Astrocyte (in vitro differentiated cells and primary cell): Measurements from ENCODE around the gene ARIH2. TPM values are rescaled to one million over a fixed set of nuclear protein-coding genes. Genes with fewer than 3 reads are reported as not detected.
A peak's percentile ranks its signal among the peaks of the same experiment; 100 is the strongest.

Experiments
- DNase-seq: peaks from one replicate; pipeline ENCODE4 v3.0.0-alpha.2; 2010; ENCODE audit warnings: low read depth
- FAIRE-seq: peaks from 2 replicates; lab custom pipeline; 2011; peaks lifted over from hg19 to GRCh38; lab: Jason Lieb, UNC
- H2AFZ ChIP-seq: 2 replicates; pipeline ENCODE4 v1.6.0; 2012; ENCODE audit warnings: low read depth, low read length, inconsistent platforms
- H3K27ac ChIP-seq: 2 replicates; pipeline ENCODE4 v1.5.1; 2011; ENCODE audit warnings: low read depth, low read length, inconsistent platforms
- H3K27me3 ChIP-seq: 2 replicates; pipeline ENCODE4 v1.6.0; 2011; ENCODE audit warnings: low read length, inconsistent platforms; ENCODE audit not compliant: insufficient read depth
- H3K36me3 ChIP-seq: 2 replicates; pipeline ENCODE4 v1.5.1; 2011; ENCODE audit warnings: low read length, inconsistent platforms; ENCODE audit not compliant: insufficient read depth
- H3K4me1 ChIP-seq: 2 replicates; pipeline ENCODE4 v1.5.1; 2011; ENCODE audit warnings: low read length, inconsistent platforms; ENCODE audit not compliant: insufficient read depth
- H3K4me2 ChIP-seq: 2 replicates; pipeline ENCODE4 v1.6.0; 2012; ENCODE audit warnings: low read length, inconsistent platforms
- H3K4me3 ChIP-seq: 2 replicates; pipeline ENCODE4 v1.5.1; 2011; ENCODE audit warnings: low read depth, mild to moderate bottlenecking, low read length, inconsistent platforms; ENCODE audit not compliant: insufficient read depth
- H3K79me2 ChIP-seq: 2 replicates; pipeline ENCODE4 v1.6.0; 2012; ENCODE audit warnings: mild to moderate bottlenecking, low read length, inconsistent platforms; ENCODE audit not compliant: insufficient read depth
- H3K9ac ChIP-seq: 2 replicates; pipeline ENCODE4 v1.6.0; 2012; ENCODE audit warnings: mild to moderate bottlenecking, low read length, inconsistent platforms
- H3K9me3 ChIP-seq: 2 replicates; pipeline ENCODE4 v1.5.1; 2012; ENCODE audit warnings: low read depth, mild to moderate bottlenecking, low read length, inconsistent platforms; ENCODE audit not compliant: insufficient read depth
- H4K20me1 ChIP-seq: 2 replicates; pipeline ENCODE4 v1.6.0; 2012; ENCODE audit warnings: low read length, inconsistent platforms; ENCODE audit not compliant: insufficient read depth
- H3K27ac Mint-ChIP-seq: one replicate; pipeline ENCODE4 v1.8.0; 2021; ENCODE audit warnings: mild to moderate bottlenecking, mixed read lengths; ENCODE audit not compliant: unreplicated experiment
- H3K27me3 Mint-ChIP-seq: one replicate; pipeline ENCODE4 v1.8.0; 2021; ENCODE audit warnings: low read depth, mixed read lengths; ENCODE audit not compliant: unreplicated experiment
- H3K36me3 Mint-ChIP-seq: one replicate; pipeline ENCODE4 v1.8.0; 2021; ENCODE audit warnings: low read depth, mixed read lengths; ENCODE audit not compliant: unreplicated experiment
- H3K4me1 Mint-ChIP-seq: one replicate; pipeline ENCODE4 v1.8.0; 2021; ENCODE audit warnings: low read depth, mixed read lengths; ENCODE audit not compliant: unreplicated experiment
- H3K4me3 Mint-ChIP-seq: one replicate; pipeline ENCODE4 v1.8.0; 2021; ENCODE audit warnings: mild to moderate bottlenecking, moderate library complexity, mixed read lengths; ENCODE audit not compliant: unreplicated experiment
- H3K9me3 Mint-ChIP-seq: one replicate; pipeline ENCODE4 v1.8.0; 2021; ENCODE audit warnings: mild to moderate bottlenecking, mixed read lengths; ENCODE audit not compliant: unreplicated experiment
- CTCF ChIP-seq: IDR thresholded peaks from 2 replicates; pipeline ENCODE4 v1.5.1; 2011; ENCODE audit warnings: low read depth, mild to moderate bottlenecking, inconsistent platforms, low read length, moderate library complexity; ENCODE audit not compliant: insufficient read depth
- EZH2 ChIP-seq: IDR thresholded peaks from 2 replicates; pipeline ENCODE4 v1.6.1; 2012; ENCODE audit warnings: mild to moderate bottlenecking, low read length, inconsistent platforms; ENCODE audit not compliant: insufficient read depth
- total RNA-seq: library from RNA; stranded (reverse); gene quantifications from 2 replicates; pipeline ENCODE4 v1.2.1, GENCODE V29; 2021

The ARIH2 gene
- total RNA-seq, 1 donor from 2014 or later: 94.6 TPM

- Histone ChIP-seq H3K9ac (no peak overlapping the region), H3K4me2 (no peak overlapping the region), H3K4me1 (peaks cover 22% of the 10 kb centered on the region), H3K36me3 (peaks cover 40% of the 10 kb centered on the region), H3K9me3 (no peaks in the 10 kb centered on the region), H3K4me3 (no peak overlapping the region), H4K20me1 (peaks cover 61% of the 10 kb centered on the region), H3K27ac (no peak overlapping the region), H3K79me2 (peaks cover 74% of the 10 kb centered on the region), H2AFZ (no peak overlapping the region), H3K27me3 (no peaks in the 10 kb centered on the region)
- FAIRE-seq: no peak
- TF ChIP-seq CTCF: no peak
- TF ChIP-seq EZH2: no peak
- DNase-seq: no peak
- H3K4me3 Mint-ChIP-seq: peak overlapping the region; percentile 57
- H3K27ac Mint-ChIP-seq: no peak overlapping the region
- H3K4me1 Mint-ChIP-seq: peaks cover 18% of the 10 kb centered on the region
- H3K9me3 Mint-ChIP-seq: peaks cover 2% of the 10 kb centered on the region
- no peaks in the 10 kb centered on the region for H3K27me3 Mint-ChIP-seq
- H3K36me3 Mint-ChIP-seq: peaks cover 21% of the 10 kb centered on the region
Observed at GRCh38 chr3:49025793-49026520, 107.3 kb downstream of the ARIH2 start.

DNA sequence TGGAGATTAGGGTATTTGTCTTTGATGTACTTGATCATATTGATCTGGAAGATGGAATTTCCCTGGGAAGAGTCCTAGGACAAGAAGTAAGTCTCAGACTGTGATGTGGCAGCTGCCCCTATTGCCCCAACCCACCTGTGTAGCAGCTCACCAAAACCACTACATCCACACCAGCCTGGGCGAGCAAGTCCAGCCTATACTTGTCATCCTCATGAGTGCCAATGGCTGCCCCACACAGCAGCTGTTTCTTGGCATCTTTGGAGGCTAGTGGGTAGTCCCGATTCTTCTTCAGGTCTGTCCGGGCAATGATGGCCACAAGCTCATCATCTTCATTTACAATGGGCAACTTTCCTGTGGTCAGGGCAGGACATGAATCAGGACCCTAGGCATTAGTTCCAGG is 107.9 kb downstream of the ARIH2 start:
- TF ChIP-seq EZH2 (no peak), CTCF (no peak)
- H3K36me3 ChIP-seq: peaks cover 43% of the 10 kb centered on the region
- H3K4me3 Mint-ChIP-seq: peak overlapping the region; percentile 74
- H3K4me2 ChIP-seq: peak overlapping the region; percentile 92
- no peak overlapping the region for H3K9ac ChIP-seq
- peaks cover 22% of the 10 kb centered on the region for H3K4me1 ChIP-seq
- H3K4me3 ChIP-seq: no peak overlapping the region
- H3K27ac ChIP-seq: no peak overlapping the region
- H4K20me1 ChIP-seq: peaks cover 61% of the 10 kb centered on the region
- peaks cover 23% of the 10 kb centered on the region for H3K36me3 Mint-ChIP-seq
- no peaks in the 10 kb centered on the region for H3K9me3 ChIP-seq
- peaks cover 2% of the 10 kb centered on the region for H3K9me3 Mint-ChIP-seq
- no peaks in the 10 kb centered on the region for H3K27me3 ChIP-seq
- peaks cover 22% of the 10 kb centered on the region for H3K4me1 Mint-ChIP-seq
- DNase-seq (no peak), FAIRE-seq (no peak)
- H2AFZ ChIP-seq: no peak overlapping the region
- peak overlapping the region; percentile 34 for H3K27ac Mint-ChIP-seq
- peaks cover 71% of the 10 kb centered on the region for H3K79me2 ChIP-seq
- H3K27me3 Mint-ChIP-seq: no peaks in the 10 kb centered on the region

DNA sequence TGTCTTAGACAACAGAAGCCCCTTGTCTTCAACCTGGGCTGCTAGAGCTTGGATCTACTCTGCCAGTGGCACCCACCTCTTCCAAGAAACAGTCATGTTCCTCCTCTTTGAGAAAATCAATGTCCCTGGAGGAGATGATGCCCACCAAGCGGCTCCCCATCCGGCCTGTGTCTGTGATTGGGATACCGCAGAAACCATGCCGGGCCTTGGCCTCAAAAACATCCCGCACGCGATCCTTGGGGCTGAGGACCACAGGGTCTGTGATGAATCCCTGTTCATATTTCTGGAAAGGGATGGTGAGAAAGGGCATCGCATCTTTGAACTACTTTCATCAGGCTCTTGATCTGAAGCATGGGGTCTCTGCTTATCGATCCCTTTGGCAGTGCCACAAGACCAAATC is 109.0 kb downstream of the ARIH2 start:
- Mint-ChIP-seq H3K36me3 (peaks cover 31% of the 10 kb centered on the region), H3K27me3 (no peaks in the 10 kb centered on the region), H3K4me3 (peak overlapping the region; percentile 90), H3K4me1 (peaks cover 30% of the 10 kb centered on the region), H3K9me3 (peaks cover 2% of the 10 kb centered on the region), H3K27ac (peak overlapping the region; percentile 50)
- no peak overlapping the region for H2AFZ ChIP-seq
- DNase-seq: no peak
- no peak overlapping the region for H3K9ac ChIP-seq
- H3K4me1 ChIP-seq: peaks cover 22% of the 10 kb centered on the region
- no peak overlapping the region for H3K27ac ChIP-seq
- no peak for FAIRE-seq
- peak overlapping the region; percentile 92 for H3K4me2 ChIP-seq
- no peak overlapping the region for H3K4me3 ChIP-seq
- peaks cover 65% of the 10 kb centered on the region for H3K79me2 ChIP-seq
- H4K20me1 ChIP-seq: peaks cover 58% of the 10 kb centered on the region
- no peaks in the 10 kb centered on the region for H3K27me3 ChIP-seq
- no peaks in the 10 kb centered on the region for H3K9me3 ChIP-seq
- TF ChIP-seq EZH2: no peak
- TF ChIP-seq CTCF: no peak
- H3K36me3 ChIP-seq: peaks cover 54% of the 10 kb centered on the region
